Suppressor macrophage (primary cell): ENCODE data around the gene PRKCA.

Experiments
- DNase-seq, 4 experiments: peaks; one replicate each; pipeline ENCODE4 v3.0.0-alpha.2; 2020 to 2022

Gene PRKCA

GRCh38 chr17:66629762-66630161, 327.3 kb downstream of the PRKCA start:
- DNase-seq, result no peak

GRCh38 chr17:66630379-66630778, 328.0 kb downstream of the PRKCA start:
- DNase-seq, result no peak

GRCh38 chr17:66630828-66631472, 328.5 kb downstream of the PRKCA start:
- no peak for DNase-seq

GRCh38 chr17:66632731-66633130, 330.3 kb downstream of the PRKCA start:
- DNase-seq, result no peak

- DNase-seq, result peak; percentile 77 to 96 (median 83)
These were observed 331.0 kb downstream of the PRKCA start for GRCh38 chr17:66633317-66633965.

- DNase-seq, result peak in 1 of 4 experiments; percentile 17
These were observed 331.8 kb downstream of the PRKCA start for GRCh38 chr17:66634193-66634592.

- peak in 3 of 4 experiments; percentile 18 to 66 (median 51) for DNase-seq
These were observed 333.1 kb downstream of the PRKCA start for GRCh38 chr17:66635386-66636045.

- DNase-seq, result peak in 2 of 4 experiments; percentile 22 to 53
These were observed 333.7 kb downstream of the PRKCA start for GRCh38 chr17:66636111-66636510.

GRCh38 chr17:66637491-66637890, 335.1 kb downstream of the PRKCA start:
- DNase-seq, result no peak

GRCh38 chr17:66638707-66639479, 336.5 kb downstream of the PRKCA start:
- DNase-seq, result no peak

- no peak for DNase-seq
These were observed 341.6 kb downstream of the PRKCA start for GRCh38 chr17:66643815-66644710.

GRCh38 chr17:66645259-66645658, 342.8 kb downstream of the PRKCA start:
- DNase-seq, result no peak

GRCh38 chr17:66647391-66647983, 345.1 kb downstream of the PRKCA start:
- no peak for DNase-seq

GRCh38 chr17:66649818-66650543, 347.6 kb downstream of the PRKCA start:
- no peak for DNase-seq

- DNase-seq, result no peak
These were observed 348.1 kb downstream of the PRKCA start for GRCh38 chr17:66650544-66650877.

- DNase-seq, result no peak
These were observed 350.6 kb downstream of the PRKCA start for GRCh38 chr17:66652840-66653507.

- DNase-seq, result peak; percentile 32 to 62 (median 57)
These were observed 351.8 kb downstream of the PRKCA start for GRCh38 chr17:66654106-66654740.

GRCh38 chr17:66654764-66655163, 352.4 kb downstream of the PRKCA start:
- DNase-seq, result no peak

GRCh38 chr17:66655461-66655860, 353.0 kb downstream of the PRKCA start:
- no peak for DNase-seq

GRCh38 chr17:66655861-66656260, 353.4 kb downstream of the PRKCA start:
- DNase-seq, result peak; percentile 83 to 95 (median 89)
